Suprapubic skin (tissue), 4 donors: ENCODE results near the gene MAGEE2. TPM values are rescaled to one million over a fixed set of nuclear protein-coding genes. Genes with fewer than 3 reads are reported as not detected.
"Not testable (repeated sequence)": the region's sequence is repeated elsewhere in the genome, so short reads cannot be mapped to it uniquely, and the experiment has no call there.

Experiments used
- DNase-seq, 2 donors: peaks; one replicate each; pipeline ENCODE4 v3.0.0-alpha.2; 2019; ENCODE audit warnings: low spot score in 2 of 2
- H3K27ac ChIP-seq: fragments of 200-600 bp; sonication (generic); one replicate; pipeline ENCODE4 v1.5.1; 2019
- H3K27me3 ChIP-seq: fragments of 200-600 bp; sonication (generic); one replicate; pipeline ENCODE4 v1.5.1; 2019
- H3K36me3 ChIP-seq: fragments of 200-600 bp; sonication (generic); one replicate; pipeline ENCODE4 v1.5.1; 2019
- H3K4me1 ChIP-seq: fragments of 200-600 bp; sonication (generic); one replicate; pipeline ENCODE4 v1.5.1; 2019
- H3K4me3 ChIP-seq: fragments of 200-600 bp; sonication (generic); one replicate; pipeline ENCODE4 v1.5.1; 2019; ENCODE audit warnings: mild to moderate bottlenecking
- H3K9me3 ChIP-seq: fragments of 200-600 bp; sonication (generic); one replicate; pipeline ENCODE4 v1.5.1; 2019
- EP300 ChIP-seq: sonication (generic); formaldehyde crosslinking; IDR thresholded peaks from one replicate; pipeline ENCODE4 v1.6.1; 2017; ENCODE audit warnings: antibody characterized with exemption
- POLR2A ChIP-seq, 2 donors: fragments of 450-650 bp; IDR thresholded peaks; one replicate each; pipeline ENCODE4 v1.6.1; 2017; ENCODE audit warnings: antibody characterized with exemption in 2 of 2, mild to moderate bottlenecking in 2 of 2, moderate library complexity in 2 of 2
- POLR2AphosphoS5 ChIP-seq, 3 donors: sonication (generic); formaldehyde crosslinking; IDR thresholded peaks; one replicate each; pipeline ENCODE4 v1.6.1; 2017; ENCODE audit warnings: antibody characterized with exemption in 3 of 3
- WGBS: methylation state at CpG from one replicate; pipeline ENCODE4 v1.1.5; 2018; 5-methylcytosine and 5-hydroxymethylcytosine counted together
- total RNA-seq, 4 donors: library from RNA; depleted of rRNA; stranded (reverse); fragments of >200 nt; gene quantifications; one replicate each; pipeline ENCODE4 v1.1.0, GENCODE V29; 2016
- TF ChIP-seq, protein P1 (sequence below), 2 donors: fragments of 200-600 bp in 1 of 2; fragments of 450-650 bp in 1 of 2; sonication (generic) in 1 of 2; IDR thresholded peaks; one replicate each; pipeline ENCODE4 v1.5.1; 2016 to 2019; ENCODE audit warnings: antibody characterized with exemption in 2 of 2, mild to moderate bottlenecking in 1 of 2, moderate library complexity in 1 of 2

MAGEE2 gene
- total RNA-seq, result under 1 TPM in 1 of 4 donors, not detected in 3; 0.52 TPM

- H3K4me1 ChIP-seq, result no peaks in the 10 kb centered on the region
- peak within 1 kb of the TSS; percentile 40 for H3K4me3 ChIP-seq
- no peak within 1 kb of the TSS for H3K27ac ChIP-seq
- no peaks in the 10 kb centered on the region for H3K36me3 ChIP-seq
- no peak for DNase-seq
- no peaks in the 10 kb centered on the region for H3K9me3 ChIP-seq
- TF ChIP-seq, protein P1, sequence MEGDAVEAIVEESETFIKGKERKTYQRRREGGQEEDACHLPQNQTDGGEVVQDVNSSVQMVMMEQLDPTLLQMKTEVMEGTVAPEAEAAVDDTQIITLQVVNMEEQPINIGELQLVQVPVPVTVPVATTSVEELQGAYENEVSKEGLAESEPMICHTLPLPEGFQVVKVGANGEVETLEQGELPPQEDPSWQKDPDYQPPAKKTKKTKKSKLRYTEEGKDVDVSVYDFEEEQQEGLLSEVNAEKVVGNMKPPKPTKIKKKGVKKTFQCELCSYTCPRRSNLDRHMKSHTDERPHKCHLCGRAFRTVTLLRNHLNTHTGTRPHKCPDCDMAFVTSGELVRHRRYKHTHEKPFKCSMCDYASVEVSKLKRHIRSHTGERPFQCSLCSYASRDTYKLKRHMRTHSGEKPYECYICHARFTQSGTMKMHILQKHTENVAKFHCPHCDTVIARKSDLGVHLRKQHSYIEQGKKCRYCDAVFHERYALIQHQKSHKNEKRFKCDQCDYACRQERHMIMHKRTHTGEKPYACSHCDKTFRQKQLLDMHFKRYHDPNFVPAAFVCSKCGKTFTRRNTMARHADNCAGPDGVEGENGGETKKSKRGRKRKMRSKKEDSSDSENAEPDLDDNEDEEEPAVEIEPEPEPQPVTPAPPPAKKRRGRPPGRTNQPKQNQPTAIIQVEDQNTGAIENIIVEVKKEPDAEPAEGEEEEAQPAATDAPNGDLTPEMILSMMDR (IDR thresholded peaks at IDR 0.05), result no peak
- TF ChIP-seq POLR2AphosphoS5 (IDR thresholded peaks at IDR 0.05) (no peak), EP300 (no peak), POLR2A (IDR thresholded peaks at IDR 0.05) (no peak)
- H3K27me3 ChIP-seq, result no peaks in the 10 kb centered on the region
- 48% methylated on average over 30 of the region's 36 CpGs for WGBS
Measured at GRCh38 chrX:75784680-75785491, at the start of gene MAGEE2. Gene MAGEE2, minus strand, starts transcription at chrX:75785254. Its CDS starts 203 bp downstream, at chrX:75785051.

GRCh38 chrX:75786290-75786689, 1.2 kb upstream of the MAGEE2 start:
- 51% methylated on average over 5 of the region's 5 CpGs for WGBS
- H3K36me3 ChIP-seq, result no peaks in the 10 kb centered on the region
- no peak for DNase-seq
- H3K27ac ChIP-seq, result no peak overlapping the region
- no peaks in the 10 kb centered on the region for H3K27me3 ChIP-seq
- no peak for TF ChIP-seq POLR2A (IDR thresholded peaks at IDR 0.05)
- TF ChIP-seq POLR2AphosphoS5 (IDR thresholded peaks at IDR 0.05), result no peak
- TF ChIP-seq, protein P1 (IDR thresholded peaks at IDR 0.05), result no peak
- no peak for TF ChIP-seq EP300
- no peaks in the 10 kb centered on the region for H3K4me1 ChIP-seq
- H3K4me3 ChIP-seq, result no peak overlapping the region
- no peaks in the 10 kb centered on the region for H3K9me3 ChIP-seq

DNA sequence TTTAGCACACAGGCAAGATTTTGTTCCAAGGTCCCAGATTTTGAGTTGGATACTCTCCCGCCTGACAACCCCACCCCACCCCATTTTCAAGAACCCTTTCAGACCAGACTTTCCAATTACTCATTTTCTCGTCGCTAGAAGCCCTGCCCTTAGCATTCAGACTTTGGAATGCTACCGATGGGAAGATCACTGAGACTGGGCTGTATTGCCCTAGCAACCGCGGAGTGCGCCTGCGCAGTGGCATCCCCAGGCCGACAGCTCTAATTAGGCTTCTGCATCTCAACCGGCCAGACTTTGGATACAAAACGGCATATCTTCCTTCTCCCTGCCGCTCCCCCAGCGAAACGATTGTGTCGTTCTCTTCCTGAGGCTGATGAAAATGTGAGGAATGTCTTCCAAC, 3.4 kb downstream of the MAGEE2 start:
- no peaks in the 10 kb centered on the region for H3K9me3 ChIP-seq
- H3K27me3 ChIP-seq, result no peaks in the 10 kb centered on the region
- TF ChIP-seq EP300, result no peak
- no peak for TF ChIP-seq POLR2AphosphoS5 (IDR thresholded peaks at IDR 0.05)
- TF ChIP-seq, protein P1 (IDR thresholded peaks at IDR 0.05), result no peak
- no peak for TF ChIP-seq POLR2A (IDR thresholded peaks at IDR 0.05)
- H3K27ac ChIP-seq, result no peak overlapping the region
- no peaks in the 10 kb centered on the region for H3K36me3 ChIP-seq
- no peak for DNase-seq
- no peak overlapping the region for H3K4me3 ChIP-seq
- H3K4me1 ChIP-seq, result no peaks in the 10 kb centered on the region
- WGBS, result 43% methylated on average over 15 of the region's 15 CpGs

GRCh38 chrX:75768063-75768462, 17.0 kb downstream of the MAGEE2 start:
- not testable (repeated sequence) for H3K27ac ChIP-seq, H3K9me3 ChIP-seq, H3K4me1 ChIP-seq, H3K4me3 ChIP-seq, H3K27me3 ChIP-seq, DNase-seq, H3K36me3 ChIP-seq
- WGBS, result 81% methylated on average over 5 of the region's 5 CpGs

DNA sequence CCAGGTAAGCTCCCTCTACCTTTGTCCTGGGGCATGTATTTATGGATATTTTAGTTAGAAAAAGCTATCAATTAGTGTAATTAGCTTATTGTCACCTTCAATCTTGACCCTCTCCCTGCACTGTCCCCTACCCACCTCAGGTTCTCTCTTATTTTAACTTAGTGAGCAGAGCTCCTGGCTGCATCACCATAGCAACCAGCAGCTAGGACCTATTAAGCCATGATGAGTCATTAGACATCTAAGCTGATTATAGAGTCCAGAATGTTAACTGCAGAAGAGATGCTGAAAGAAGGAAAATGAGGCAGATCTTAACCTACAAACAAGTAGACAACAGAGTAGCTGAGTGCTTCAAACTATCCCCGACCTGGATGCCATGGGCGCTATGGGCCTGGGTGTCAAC, 36.6 kb downstream of the MAGEE2 start:
- WGBS, result 78% methylated on average over 2 of the region's 2 CpGs
- Histone ChIP-seq H3K27ac (no peak overlapping the region), H3K36me3 (no peaks in the 10 kb centered on the region), H3K9me3 (no peaks in the 10 kb centered on the region), H3K27me3 (no peaks in the 10 kb centered on the region), H3K4me1 (peaks cover 7% of the 10 kb centered on the region), H3K4me3 (no peak overlapping the region)
- TF ChIP-seq POLR2AphosphoS5 (IDR thresholded peaks at IDR 0.05), result no peak
- TF ChIP-seq EP300, result no peak
- TF ChIP-seq POLR2A (IDR thresholded peaks at IDR 0.05), result no peak
- TF ChIP-seq, protein P1 (IDR thresholded peaks at IDR 0.05), result no peak
- DNase-seq, result no peak
